HFFc6 (cell line): ENCODE results near the gene FAM98A. TPM values are rescaled to one million over a fixed set of nuclear protein-coding genes. Genes with fewer than 3 reads are reported as not detected.

Source experiments
- DNase-seq: peaks from one replicate; pipeline ENCODE4 v3.0.0-alpha.2; 2018
- H3K27ac Mint-ChIP-seq: 2 replicates; pipeline ENCODE4 v1.8.0; 2020; ENCODE audit warnings: mild to moderate bottlenecking, mixed read lengths
- H3K27me3 Mint-ChIP-seq: 2 replicates; pipeline ENCODE4 v1.8.0; 2021; ENCODE audit warnings: mild to moderate bottlenecking, moderate library complexity, mixed read lengths; ENCODE audit not compliant: insufficient read depth
- H3K36me3 Mint-ChIP-seq: 2 replicates; pipeline ENCODE4 v1.8.0; 2021; ENCODE audit warnings: low read depth, mixed read lengths
- H3K4me1 Mint-ChIP-seq: 2 replicates; pipeline ENCODE4 v1.8.0; 2020; ENCODE audit warnings: low read depth, mixed read lengths
- H3K4me3 Mint-ChIP-seq: 2 replicates; pipeline ENCODE4 v1.8.0; 2020; ENCODE audit warnings: mild to moderate bottlenecking, moderate library complexity, mixed read lengths
- H3K9me3 Mint-ChIP-seq: 2 replicates; pipeline ENCODE4 v1.8.0; 2020; ENCODE audit warnings: mild to moderate bottlenecking, mixed read lengths
- total RNA-seq, 6 experiments: library from RNA; stranded (reverse); fragmentation: NEBNext Ultra II Directional; extraction: Animal tissue kit (Norgen Biotek cat#: 25700); gene quantifications; 2 replicates in 1 of 6; 3 replicates in 5 of 6; pipeline ENCODE4 v1.2.3, GENCODE V29; 2021
- TF ChIP-seq, protein P1 (sequence below): fragments of 200-600 bp; sonication (generic); IDR thresholded peaks from 2 replicates; pipeline ENCODE4 v1.5.0; 2021; ENCODE audit warnings: antibody characterized with exemption, mild to moderate bottlenecking

The FAM98A gene
- total RNA-seq, 6 experiments from 2014 or later: 144 to 178 (median 167) TPM

DNA sequence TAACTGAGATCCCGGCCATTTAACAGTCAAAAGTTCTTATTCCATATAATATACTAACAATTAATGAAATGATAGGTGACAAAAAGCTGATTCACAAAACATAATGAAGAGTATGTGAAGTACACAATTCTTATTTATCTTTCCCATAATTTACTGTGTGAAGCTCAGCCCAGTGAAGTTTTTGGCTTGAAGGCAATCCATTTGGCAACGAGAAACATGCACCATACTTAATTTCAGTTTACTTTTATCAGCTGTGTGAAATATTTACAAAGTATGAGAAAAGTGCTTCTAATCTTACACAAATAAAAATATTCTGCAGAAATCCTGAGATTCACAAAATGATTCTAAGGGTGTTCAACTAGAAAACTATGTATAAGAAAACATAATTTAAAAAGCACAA, 12.3 kb downstream of the FAM98A start:
- Mint-ChIP-seq H3K36me3 (peaks cover 44% of the 10 kb centered on the region), H3K4me3 (no peak overlapping the region), H3K4me1 (peaks cover 41% of the 10 kb centered on the region), H3K27ac (no peak overlapping the region), H3K9me3 (no peaks in the 10 kb centered on the region), H3K27me3 (no peaks in the 10 kb centered on the region)
- DNase-seq: no peak
- TF ChIP-seq, protein P1, sequence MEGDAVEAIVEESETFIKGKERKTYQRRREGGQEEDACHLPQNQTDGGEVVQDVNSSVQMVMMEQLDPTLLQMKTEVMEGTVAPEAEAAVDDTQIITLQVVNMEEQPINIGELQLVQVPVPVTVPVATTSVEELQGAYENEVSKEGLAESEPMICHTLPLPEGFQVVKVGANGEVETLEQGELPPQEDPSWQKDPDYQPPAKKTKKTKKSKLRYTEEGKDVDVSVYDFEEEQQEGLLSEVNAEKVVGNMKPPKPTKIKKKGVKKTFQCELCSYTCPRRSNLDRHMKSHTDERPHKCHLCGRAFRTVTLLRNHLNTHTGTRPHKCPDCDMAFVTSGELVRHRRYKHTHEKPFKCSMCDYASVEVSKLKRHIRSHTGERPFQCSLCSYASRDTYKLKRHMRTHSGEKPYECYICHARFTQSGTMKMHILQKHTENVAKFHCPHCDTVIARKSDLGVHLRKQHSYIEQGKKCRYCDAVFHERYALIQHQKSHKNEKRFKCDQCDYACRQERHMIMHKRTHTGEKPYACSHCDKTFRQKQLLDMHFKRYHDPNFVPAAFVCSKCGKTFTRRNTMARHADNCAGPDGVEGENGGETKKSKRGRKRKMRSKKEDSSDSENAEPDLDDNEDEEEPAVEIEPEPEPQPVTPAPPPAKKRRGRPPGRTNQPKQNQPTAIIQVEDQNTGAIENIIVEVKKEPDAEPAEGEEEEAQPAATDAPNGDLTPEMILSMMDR: no peak

DNA sequence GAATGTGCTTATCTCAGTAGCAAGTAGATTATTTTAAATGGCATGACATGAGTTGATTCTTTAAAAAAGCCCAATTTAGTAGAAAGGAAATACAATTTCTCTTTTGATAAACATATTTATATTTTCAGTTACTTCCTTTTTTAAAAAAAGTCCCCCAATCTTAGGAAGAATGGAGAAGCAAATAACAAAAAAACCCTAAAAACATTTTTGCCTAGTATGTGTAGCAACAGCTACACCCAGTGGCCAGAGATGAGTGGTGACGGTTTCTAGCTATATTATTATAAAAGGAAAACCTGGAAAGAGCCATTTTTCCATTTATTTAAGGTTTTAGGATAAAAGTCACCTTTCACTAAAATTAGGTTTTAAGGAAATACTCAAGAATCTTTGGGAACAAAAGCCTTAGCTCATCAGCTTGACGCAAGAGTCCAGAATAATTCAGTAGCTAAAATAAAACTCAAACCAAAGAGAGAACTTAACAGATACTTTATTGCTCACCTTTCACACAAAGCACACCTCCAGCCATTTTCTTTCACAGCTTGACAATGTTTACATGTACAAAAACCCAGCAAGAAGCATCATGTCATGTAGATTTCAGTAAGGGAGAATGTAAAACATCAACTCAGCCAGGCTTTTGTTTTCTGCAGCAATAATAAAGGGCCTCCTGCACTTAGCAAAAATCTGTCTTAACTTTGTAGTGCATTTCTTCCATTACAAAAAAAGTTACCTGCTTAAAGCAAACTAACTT, 15.7 kb downstream of the FAM98A start:
- H3K36me3 Mint-ChIP-seq: peaks cover 35% of the 10 kb centered on the region
- H3K27ac Mint-ChIP-seq: no peak overlapping the region
- DNase-seq: peak; percentile 39
- H3K4me3 Mint-ChIP-seq: no peak overlapping the region
- no peaks in the 10 kb centered on the region; the same call in 1 of the 2 replicates for H3K27me3 Mint-ChIP-seq
- H3K4me1 Mint-ChIP-seq: peaks cover 42% of the 10 kb centered on the region
- TF ChIP-seq, protein P1: peak; percentile 94
- no peaks in the 10 kb centered on the region for H3K9me3 Mint-ChIP-seq

DNA sequence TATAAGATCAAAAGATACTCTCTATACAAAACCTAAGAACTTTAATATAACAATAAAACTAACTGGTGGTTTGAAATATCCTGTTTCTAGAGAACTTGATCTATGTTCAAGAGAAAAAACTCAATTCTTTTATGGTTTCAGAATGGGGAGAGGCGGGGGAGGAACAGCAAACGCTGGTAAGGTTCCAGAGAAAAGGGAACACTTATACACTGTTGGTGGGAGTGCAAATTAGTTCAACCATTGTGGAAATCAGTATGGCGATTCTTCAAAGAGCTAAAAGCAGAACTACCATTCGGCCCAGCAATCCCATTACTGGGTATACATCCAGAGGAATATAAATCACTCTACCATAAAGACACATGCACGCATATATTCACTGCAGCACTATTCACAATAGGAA, 17.2 kb downstream of the FAM98A start:
- Mint-ChIP-seq H3K27ac (peak overlapping the region; percentile 12; the same call in 1 of the 2 replicates), H3K4me3 (no peak overlapping the region), H3K9me3 (no peaks in the 10 kb centered on the region), H3K4me1 (peaks cover 56% of the 10 kb centered on the region), H3K27me3 (no peaks in the 10 kb centered on the region; the same call in 1 of the 2 replicates), H3K36me3 (peaks cover 32% of the 10 kb centered on the region)
- no peak for DNase-seq
- TF ChIP-seq, protein P1: no peak

DNA sequence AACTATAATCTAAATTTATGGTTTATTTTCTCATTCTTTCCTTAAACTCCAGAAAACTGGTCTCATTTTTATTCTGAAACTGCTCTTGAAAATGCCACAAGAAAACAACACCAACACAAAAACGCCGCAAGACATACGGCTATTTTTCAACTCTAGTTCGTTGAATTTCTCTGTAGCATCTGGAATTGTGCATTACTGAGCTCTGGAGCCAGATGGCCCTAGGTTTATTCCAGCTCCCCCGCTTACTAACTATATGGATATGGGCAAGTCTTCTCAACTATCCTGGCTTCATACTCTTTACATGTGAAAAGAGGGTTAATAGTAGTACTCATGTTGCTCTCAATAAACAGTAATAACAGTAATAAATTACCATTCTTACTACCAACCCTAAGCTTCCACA, 19.9 kb downstream of the FAM98A start:
- Mint-ChIP-seq H3K4me1 (peaks cover 56% of the 10 kb centered on the region), H3K9me3 (no peaks in the 10 kb centered on the region), H3K27me3 (no peaks in the 10 kb centered on the region; the same call in 1 of the 2 replicates), H3K36me3 (peaks cover 18% of the 10 kb centered on the region), H3K27ac (no peak overlapping the region), H3K4me3 (no peak overlapping the region)
- no peak for DNase-seq
- TF ChIP-seq, protein P1: no peak

DNA sequence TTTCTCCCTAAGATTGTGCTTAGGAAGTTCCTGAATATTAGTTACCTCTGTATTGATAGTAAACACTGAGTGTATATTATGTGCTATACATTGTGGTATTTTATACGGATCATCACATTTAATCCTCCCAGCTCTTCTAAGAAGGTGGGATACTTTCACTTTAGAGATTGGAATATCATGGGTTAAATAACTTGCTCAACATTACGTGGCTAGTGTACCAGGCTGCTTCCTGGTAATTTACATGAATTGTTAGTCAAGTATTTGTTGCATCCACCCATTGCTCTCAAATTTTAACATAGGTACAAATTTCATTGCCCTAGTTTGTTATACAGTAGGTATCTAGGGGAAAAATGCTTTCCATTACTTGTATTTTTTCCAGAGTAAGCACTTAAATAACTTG, 21.4 kb downstream of the FAM98A start:
- TF ChIP-seq, protein P1: no peak
- Mint-ChIP-seq H3K27ac (peak overlapping the region; percentile 36; the same call in 1 of the 2 replicates), H3K4me3 (peak overlapping the region; percentile 20; the same call in 1 of the 2 replicates), H3K27me3 (no peaks in the 10 kb centered on the region; the same call in 1 of the 2 replicates), H3K36me3 (peaks cover 18% of the 10 kb centered on the region), H3K9me3 (no peaks in the 10 kb centered on the region), H3K4me1 (peaks cover 50% of the 10 kb centered on the region)
- DNase-seq: no peak
